GM19452 (cell line): Measurements from ENCODE around the gene GDE1.
"Not testable (repeated sequence)": the region's sequence is repeated elsewhere in the genome, so short reads cannot be mapped to it uniquely, and the experiment has no call there.

Source experiments
- ATAC-seq: cut with Tn5 transposase; IDR thresholded peaks from one replicate; pipeline ENCODE4 v1.9.1; 2021; ENCODE audit not compliant: unreplicated experiment

Gene GDE1

GRCh38 chr16:19521471-19522396 is at the start of gene GDE1:
Gene GDE1, minus strand, starts transcription at chr16:19522098. Its CDS starts 134 bp downstream, at chr16:19521964.
- ATAC-seq: peak; percentile 72

GRCh38 chr16:19567560-19567959 is 45.7 kb upstream of the GDE1 start:
- no peak for ATAC-seq

- no peak for ATAC-seq
Measured at GRCh38 chr16:19566362-19566761, 44.5 kb upstream of the GDE1 start.

- ATAC-seq: no peak
Measured at GRCh38 chr16:19563377-19563776, 41.5 kb upstream of the GDE1 start.

GRCh38 chr16:19560078-19560477 is 38.2 kb upstream of the GDE1 start:
- no peak for ATAC-seq

GRCh38 chr16:19559242-19559910 is 37.5 kb upstream of the GDE1 start:
- no peak for ATAC-seq

- no peak for ATAC-seq
Measured at GRCh38 chr16:19555938-19556771, 34.3 kb upstream of the GDE1 start.

- peak; percentile 97 for ATAC-seq
Measured at GRCh38 chr16:19555186-19555937, 33.5 kb upstream of the GDE1 start, which contains the start of gene VPS35L. Gene VPS35L, plus strand, starts transcription at chr16:19555703. Its CDS starts 27 bp downstream, at chr16:19555730.

GRCh38 chr16:19549673-19550072 is 27.8 kb upstream of the GDE1 start:
- ATAC-seq: no peak

GRCh38 chr16:19548144-19548543 is 26.2 kb upstream of the GDE1 start:
- no peak for ATAC-seq

- not testable (repeated sequence) for ATAC-seq
Measured at GRCh38 chr16:19543278-19543996, 21.5 kb upstream of the GDE1 start.

GRCh38 chr16:19542138-19542821 is 20.4 kb upstream of the GDE1 start:
- ATAC-seq: no peak

- ATAC-seq: no peak
Measured at GRCh38 chr16:19540241-19540970, 18.5 kb upstream of the GDE1 start.

- ATAC-seq: no peak
Measured at GRCh38 chr16:19532601-19533000, 10.7 kb upstream of the GDE1 start.

GRCh38 chr16:19528666-19529065 is 6.8 kb upstream of the GDE1 start:
- no peak for ATAC-seq

GRCh38 chr16:19527161-19527560 is 5.3 kb upstream of the GDE1 start:
- no peak for ATAC-seq

- ATAC-seq: no peak
Measured at GRCh38 chr16:19525385-19525723, 3.5 kb upstream of the GDE1 start.

GRCh38 chr16:19524616-19525384 is 2.9 kb upstream of the GDE1 start:
- ATAC-seq: no peak
